ENCODE measurements around the gene LRBA.

LRBA gene

GRCh38 chr4:150952167-150952845, 62.8 kb downstream of the LRBA start:
- no peak overlapping the region for H3K27ac ChIP-seq (ENCODE audit: low read depth, low read length)

GRCh38 chr4:150950657-150951288, 64.3 kb downstream of the LRBA start:
- H3K4me2 ChIP-seq (ENCODE audit: low read length) = 0 out of 2 replicates have a peak overlapping the region, but pooled peaks have one; percentile 1
- no peak overlapping the region for H3K4me3 ChIP-seq (ENCODE audit: low read length)

More at GRCh38 chr4:150952167-150952845, 62.8 kb downstream of the LRBA start:
- Histone ChIP-seq H3K4me2 (ENCODE audit: low read length) (no peak overlapping the region), H3K36me3 (ENCODE audit: control insufficient read depth, low read length) (0 out of 2 replicates have a peak, but pooled peaks cover 5% of the 10 kb centered on the region), H3K9me2 (replicated peaks; ENCODE audit: control insufficient read depth, low read length) (no peaks in the 10 kb centered on the region), H3F3A (ENCODE audit: control insufficient read depth, insufficient read depth) (no peaks in the 10 kb centered on the region), H3K9me3 (ENCODE audit: control insufficient read depth, insufficient read depth, low read length) (peaks cover 9% of the 10 kb centered on the region; the same call in 1 of the 2 replicates), H3K4me1 (ENCODE audit: control insufficient read depth, low read length) (peaks cover 18% of the 10 kb centered on the region), H3K79me2 (ENCODE audit: control insufficient read depth, low read length) (peaks cover 78% of the 10 kb centered on the region), H4K20me1 (ENCODE audit: control insufficient read depth, insufficient read depth, low read depth, low read length) (no peaks in the 10 kb centered on the region), H3K4me3 (ENCODE audit: low read length) (no peak overlapping the region), H3K27me3 (ENCODE audit: control insufficient read depth, low read length) (no peaks in the 10 kb centered on the region)
- TF ChIP-seq CTCF (IDR thresholded peaks at IDR 0.05; ENCODE audit: low read depth, low read length, poor library complexity, severe bottlenecking) = no peak

GRCh38 chr4:150949943-150950342, 65.1 kb downstream of the LRBA start:
- Histone ChIP-seq H3K9me2 (replicated peaks; ENCODE audit: control insufficient read depth, low read length) (no peaks in the 10 kb centered on the region), H3K27ac (ENCODE audit: low read depth, low read length) (no peak overlapping the region), H3K4me2 (ENCODE audit: low read length) (peak overlapping the region; percentile 17; the same call in 1 of the 2 replicates), H3K4me1 (ENCODE audit: control insufficient read depth, low read length) (peaks cover 18% of the 10 kb centered on the region), H3K36me3 (ENCODE audit: control insufficient read depth, low read length) (no peaks in the 10 kb centered on the region), H3K9me3 (ENCODE audit: control insufficient read depth, insufficient read depth, low read length) (peaks cover 1% of the 10 kb centered on the region; the same call in 1 of the 2 replicates), H4K20me1 (ENCODE audit: control insufficient read depth, insufficient read depth, low read depth, low read length) (no peaks in the 10 kb centered on the region), H3K27me3 (ENCODE audit: control insufficient read depth, low read length) (no peaks in the 10 kb centered on the region), H3K4me3 (ENCODE audit: low read length) (no peak overlapping the region), H3K79me2 (ENCODE audit: control insufficient read depth, low read length) (peaks cover 72% of the 10 kb centered on the region), H3F3A (ENCODE audit: control insufficient read depth, insufficient read depth) (no peaks in the 10 kb centered on the region)
- TF ChIP-seq EZH2phosphoT487 (IDR thresholded peaks at IDR 0.05; ENCODE audit: borderline replicate concordance, low read length) = no peak
- no peak for TF ChIP-seq CTCF (IDR thresholded peaks at IDR 0.05; ENCODE audit: low read depth, low read length, poor library complexity, severe bottlenecking)

More at GRCh38 chr4:150950657-150951288, 64.3 kb downstream of the LRBA start:
- H3K27ac ChIP-seq (ENCODE audit: low read depth, low read length) = no peak overlapping the region
- peaks cover 18% of the 10 kb centered on the region for H3K4me1 ChIP-seq (ENCODE audit: control insufficient read depth, low read length)
- no peaks in the 10 kb centered on the region for H3K36me3 ChIP-seq (ENCODE audit: control insufficient read depth, low read length)
- H4K20me1 ChIP-seq (ENCODE audit: control insufficient read depth, insufficient read depth, low read depth, low read length) = no peaks in the 10 kb centered on the region
- H3K79me2 ChIP-seq (ENCODE audit: control insufficient read depth, low read length) = peaks cover 75% of the 10 kb centered on the region
- no peaks in the 10 kb centered on the region for H3K9me2 ChIP-seq (replicated peaks; ENCODE audit: control insufficient read depth, low read length)
- no peak for TF ChIP-seq CTCF (IDR thresholded peaks at IDR 0.05; ENCODE audit: low read depth, low read length, poor library complexity, severe bottlenecking)
- TF ChIP-seq EZH2phosphoT487 (IDR thresholded peaks at IDR 0.05; ENCODE audit: borderline replicate concordance, low read length) = no peak
- no peaks in the 10 kb centered on the region for H3F3A ChIP-seq (ENCODE audit: control insufficient read depth, insufficient read depth)
- H3K9me3 ChIP-seq (ENCODE audit: control insufficient read depth, insufficient read depth, low read length) = peaks cover 3% of the 10 kb centered on the region; the same call in 1 of the 2 replicates
- no peaks in the 10 kb centered on the region for H3K27me3 ChIP-seq (ENCODE audit: control insufficient read depth, low read length)
